Hematopoietic multipotent progenitor cell treated with erythropoietin and hydrocortisone succinate and interleukin-3 and kit ligand, for 6 days (in vitro differentiated cells): ENCODE results near the gene DHRS3.

Experiments
- DNase-seq: peaks from one replicate; pipeline ENCODE4 v3.0.0-alpha.2; 2015

DHRS3 gene

GRCh38 chr1:12615865-12616708 lies 1.9 kb downstream of the DHRS3 start:
- DNase-seq = no peak

DNA sequence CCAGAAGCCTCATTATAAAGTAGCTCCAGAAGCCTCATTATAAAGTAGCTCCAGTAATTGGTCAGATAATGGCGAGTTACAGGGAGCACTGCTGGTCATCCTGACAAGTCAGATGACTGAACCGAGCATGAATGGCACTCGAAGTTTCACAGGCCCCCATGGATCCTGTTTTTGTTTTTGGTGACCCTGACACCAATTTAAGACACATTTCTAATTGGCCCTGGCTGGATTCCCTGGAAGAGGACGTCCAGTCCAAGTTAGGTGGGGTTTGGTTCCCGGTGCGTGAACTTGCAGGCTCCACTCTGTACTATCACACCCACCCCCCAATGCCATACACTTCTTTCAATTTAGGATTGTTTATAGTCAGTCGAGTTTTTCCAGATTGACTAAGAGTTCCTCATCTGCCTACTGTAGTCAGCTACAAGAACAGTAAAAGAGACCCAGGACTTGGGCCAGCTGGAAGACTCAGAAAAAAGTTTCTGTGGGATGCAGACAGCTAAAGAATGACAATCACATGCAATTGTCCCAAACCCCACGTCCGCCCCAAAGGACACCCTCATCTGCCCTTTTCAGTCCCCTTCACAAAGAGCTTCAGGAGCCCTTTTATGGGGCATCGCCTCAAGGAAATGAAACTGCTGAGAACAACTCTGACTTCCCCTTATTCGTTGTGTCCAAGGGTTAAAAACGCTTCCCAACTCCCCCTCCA lies 2.7 kb downstream of the DHRS3 start:
- DNase-seq = no peak

DNA sequence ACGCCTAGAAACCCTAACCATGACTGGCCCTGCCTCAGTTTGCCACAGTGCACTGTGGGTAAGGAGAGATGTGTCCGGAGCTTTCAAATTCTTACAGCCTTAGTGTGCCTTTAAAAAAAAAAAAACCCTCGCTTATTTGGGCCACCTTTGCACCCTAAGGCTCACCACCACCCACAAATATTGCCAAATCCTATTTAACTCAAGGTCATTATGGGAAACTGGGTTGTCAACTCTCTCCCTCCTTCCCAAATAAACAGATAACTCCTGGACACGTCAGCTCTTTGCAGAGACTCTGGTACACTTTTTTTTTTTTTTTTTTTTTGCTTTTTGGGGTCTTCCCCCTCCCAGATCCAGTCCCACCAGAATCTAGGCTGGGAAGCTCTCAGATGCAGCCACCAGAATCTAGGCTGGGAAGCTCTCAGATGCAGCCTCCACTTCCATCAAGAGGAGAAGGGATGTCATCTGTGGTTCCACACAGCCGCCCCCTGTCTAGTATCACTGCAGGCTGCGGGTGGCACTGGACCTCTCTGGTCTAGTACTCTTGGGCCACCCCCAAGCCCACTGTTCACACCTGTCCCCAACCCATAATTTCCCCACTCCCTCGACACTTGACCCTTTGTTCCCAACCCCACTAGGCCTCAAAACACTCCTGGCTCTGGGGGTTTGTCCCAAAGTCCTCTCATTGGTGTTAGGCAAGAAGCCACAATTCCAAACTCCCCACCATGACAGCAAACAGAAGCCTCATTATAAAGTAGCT lies 3.4 kb downstream of the DHRS3 start:
- DNase-seq = no peak

- no peak for DNase-seq
Measured at GRCh38 chr1:12613180-12613579, 4.8 kb downstream of the DHRS3 start.

- no peak for DNase-seq
Measured at GRCh38 chr1:12610941-12611340, 7.1 kb downstream of the DHRS3 start.

DNA sequence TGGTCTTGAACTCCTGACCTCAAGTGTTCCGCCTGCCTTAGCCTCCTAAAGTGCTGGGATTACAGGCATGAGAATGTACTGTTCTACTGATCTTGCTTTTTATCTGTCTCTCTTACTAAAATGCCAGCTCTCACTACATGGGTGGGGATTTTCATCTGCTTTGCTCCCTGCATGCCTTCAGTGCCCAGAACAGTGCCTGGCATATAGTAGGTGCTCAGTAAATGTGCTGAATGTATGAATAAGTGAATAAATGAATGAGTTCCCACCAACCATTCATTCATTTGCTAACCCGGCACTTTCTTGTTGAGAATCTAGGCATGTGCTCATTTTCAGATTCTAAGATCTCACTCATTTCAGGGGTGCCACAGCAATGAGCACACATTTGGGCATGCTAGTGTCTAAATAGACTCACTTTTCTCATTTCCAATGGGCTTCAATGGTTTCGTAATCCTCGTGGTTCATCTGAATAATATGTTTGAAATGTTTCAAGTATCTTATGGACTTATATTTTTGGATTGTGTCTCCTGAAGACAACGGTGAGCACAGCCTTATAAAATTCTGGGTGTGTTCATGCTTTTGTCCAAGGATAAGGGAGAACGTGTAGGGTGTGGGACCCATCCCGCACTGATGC lies 7.6 kb downstream of the DHRS3 start:
- no peak for DNase-seq

DNA sequence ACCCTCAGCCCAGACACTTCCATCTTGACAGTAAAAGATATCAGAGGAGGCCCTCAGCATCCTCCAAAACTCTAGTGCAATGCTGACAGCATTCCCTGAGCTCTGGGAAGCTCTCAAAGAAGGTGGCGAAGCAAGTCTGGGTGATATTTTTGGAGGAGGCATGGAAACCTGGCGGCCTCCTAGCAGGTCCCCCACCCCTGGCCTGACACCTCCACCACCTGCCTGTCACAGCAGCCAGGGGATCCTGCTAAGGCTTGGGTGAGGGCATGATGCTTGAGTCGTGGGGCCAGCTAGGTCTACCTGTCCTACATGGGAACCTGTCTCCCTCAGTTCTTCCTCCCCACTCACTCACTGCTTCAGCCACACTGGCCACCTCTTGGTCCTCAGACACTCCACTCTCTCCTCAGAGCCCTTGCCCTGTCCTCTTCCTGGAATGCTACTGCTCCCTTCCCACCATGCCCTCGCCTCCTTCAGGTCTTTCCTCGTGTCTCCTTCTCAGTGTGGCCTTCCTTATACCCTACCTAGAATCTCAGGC lies 8.5 kb downstream of the DHRS3 start:
- DNase-seq = no peak

DNA sequence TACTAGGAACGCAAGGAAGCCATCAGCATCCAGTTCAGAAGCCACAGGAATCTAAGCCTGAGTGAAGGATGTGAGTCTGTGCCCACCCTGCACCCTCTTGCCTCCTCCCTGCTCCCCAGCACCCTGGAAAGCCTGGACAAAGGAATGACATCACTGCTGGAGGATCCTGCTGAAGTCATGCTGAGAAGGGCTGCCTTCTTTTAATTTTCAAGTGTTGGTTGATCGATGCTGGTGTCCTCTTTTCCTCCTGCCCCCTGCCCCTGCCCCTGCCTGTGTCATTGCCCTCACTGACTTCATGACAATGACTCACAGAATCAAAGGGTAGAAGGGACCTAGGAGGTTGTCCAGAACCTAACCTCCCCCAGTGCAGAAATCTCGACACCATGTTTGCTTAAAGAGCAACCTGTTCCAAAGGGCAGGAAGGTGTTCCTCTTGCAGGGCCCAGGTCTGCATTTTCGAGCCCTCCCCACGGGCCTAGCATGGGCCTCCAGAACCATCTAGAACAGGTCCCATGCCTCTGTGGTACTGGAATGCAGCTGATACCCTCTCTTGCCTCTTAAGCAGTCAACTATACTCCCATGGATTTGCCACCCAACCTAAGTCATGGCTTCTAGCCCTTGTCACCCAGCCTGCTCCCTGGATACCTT lies 9.6 kb downstream of the DHRS3 start:
- DNase-seq = no peak

GRCh38 chr1:12607263-12607662 lies 10.7 kb downstream of the DHRS3 start:
- DNase-seq = no peak

DNA sequence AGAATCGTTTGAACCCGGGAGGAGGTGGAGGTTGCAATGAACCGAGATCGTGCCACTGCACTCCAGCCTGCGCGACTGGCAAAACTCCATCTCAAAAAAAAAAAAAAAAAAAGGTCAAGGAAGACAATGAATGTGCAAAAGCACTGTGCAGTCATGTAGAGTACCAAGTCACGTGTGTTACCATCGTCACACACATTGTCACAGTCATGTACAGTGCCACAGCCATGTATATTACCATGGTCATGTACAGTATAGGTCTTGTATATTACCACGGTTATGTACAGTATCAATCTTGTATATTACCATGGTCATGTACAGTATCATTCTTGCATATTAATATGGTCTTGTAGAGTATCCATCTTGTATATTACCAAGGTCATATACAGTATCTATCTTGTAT lies 13.0 kb downstream of the DHRS3 start:
- no peak for DNase-seq

GRCh38 chr1:12604114-12604874 lies 13.7 kb downstream of the DHRS3 start:
- peak; percentile 84 for DNase-seq

DNA sequence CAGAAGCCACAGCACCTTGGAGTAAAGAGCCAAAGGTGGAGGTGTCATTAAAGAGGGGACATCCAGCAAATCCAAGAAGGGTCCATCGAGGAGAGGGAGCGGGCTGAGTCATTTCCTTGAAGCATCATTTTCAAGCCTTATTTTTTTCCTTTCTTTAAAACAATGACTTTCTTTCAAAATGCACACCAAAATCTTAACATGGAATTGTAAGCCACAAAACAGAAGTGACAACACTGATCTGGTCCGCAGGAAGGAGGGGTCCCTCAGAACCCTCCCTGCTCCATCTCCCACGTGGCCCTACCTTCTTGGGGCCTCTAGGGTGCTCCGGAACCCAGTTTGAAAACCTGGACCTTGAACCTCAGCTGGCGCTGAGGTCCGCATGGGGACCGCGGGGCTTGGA lies 14.8 kb downstream of the DHRS3 start:
- DNase-seq = no peak

DNA sequence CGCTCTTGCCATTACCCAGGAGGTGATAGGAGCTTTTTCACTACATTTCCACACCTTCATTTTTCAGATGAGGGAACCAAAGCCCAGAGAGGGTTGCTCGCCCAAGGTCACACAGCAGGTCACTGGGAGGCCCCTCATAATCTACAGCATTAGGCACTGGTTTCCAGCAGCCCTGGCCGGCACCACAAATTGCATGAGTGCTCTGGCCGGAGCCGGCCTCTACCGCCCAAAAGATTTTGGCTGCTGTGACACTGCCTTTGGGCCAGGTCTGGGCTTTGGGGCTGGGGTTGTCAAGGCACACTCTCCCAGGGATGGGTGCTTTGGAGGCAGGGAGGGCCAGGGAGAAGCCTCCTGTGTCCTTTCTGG lies 15.4 kb downstream of the DHRS3 start:
- no peak for DNase-seq

- DNase-seq = peak; percentile 57
Measured at GRCh38 chr1:12601700-12602658, 16.0 kb downstream of the DHRS3 start.

GRCh38 chr1:12600880-12601633 lies 17.0 kb downstream of the DHRS3 start:
- DNase-seq = peak; percentile 49

DNA sequence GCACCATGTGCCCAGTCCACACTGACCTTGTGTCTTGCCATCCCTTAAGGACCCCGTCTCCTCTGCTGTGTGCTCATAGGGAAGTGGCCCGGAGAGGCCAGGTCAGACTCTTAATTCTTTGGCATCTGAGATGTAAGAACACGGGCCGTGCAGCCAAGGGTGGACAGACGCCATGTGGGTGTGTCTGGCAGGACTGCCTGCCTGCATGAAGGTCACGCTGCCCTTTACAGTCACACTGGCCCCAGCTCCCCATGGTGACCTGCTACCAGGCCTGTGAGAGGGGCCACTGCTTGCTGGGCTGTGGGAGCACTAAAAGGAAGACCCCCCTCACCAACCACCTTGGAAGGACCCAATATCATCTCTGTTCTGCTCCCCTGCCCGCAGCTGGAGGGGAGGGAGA lies 17.7 kb downstream of the DHRS3 start:
- no peak for DNase-seq

DNA sequence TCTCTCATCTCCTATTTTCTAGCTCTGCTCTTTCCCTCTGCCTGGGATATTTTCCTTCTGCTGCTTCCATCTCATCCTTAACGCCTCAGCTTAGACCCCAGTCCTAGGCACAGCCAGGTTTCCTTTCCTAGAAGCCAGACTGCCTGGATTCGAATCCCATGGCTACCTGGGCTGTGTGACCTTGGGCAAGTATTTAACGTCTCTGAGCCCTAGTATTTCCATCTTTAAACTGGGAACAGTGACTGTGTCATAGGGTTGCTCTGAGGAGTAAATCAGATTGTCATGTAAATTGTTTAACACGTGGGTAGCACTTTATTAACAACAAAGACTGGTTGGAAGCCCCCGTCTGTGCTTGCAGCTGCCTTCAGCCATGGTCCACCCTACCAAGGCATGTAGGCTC lies 18.4 kb downstream of the DHRS3 start:
- no peak for DNase-seq

GRCh38 chr1:12598974-12599373 lies 19.0 kb downstream of the DHRS3 start:
- no peak for DNase-seq

DNA sequence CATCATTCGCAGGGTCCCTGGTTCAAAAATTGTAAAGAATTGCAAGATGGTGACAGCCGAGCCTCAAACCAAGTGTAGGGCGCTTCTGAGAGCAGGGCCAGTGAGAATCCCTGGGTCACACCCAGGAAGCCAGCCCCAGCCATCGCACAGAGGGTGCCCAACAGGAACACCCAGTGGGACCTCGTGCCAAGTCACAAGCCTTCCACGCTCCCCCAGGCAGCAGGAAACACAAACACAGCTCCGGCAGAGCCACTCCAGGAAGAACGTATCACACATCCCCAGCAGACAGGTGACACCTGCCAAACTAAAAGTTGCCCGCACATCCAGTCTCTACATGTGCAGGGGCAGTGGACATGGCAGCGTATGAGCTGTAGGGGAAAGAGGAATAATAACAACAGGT lies 20.2 kb downstream of the DHRS3 start:
- no peak for DNase-seq
